ENCODE data around the gene FETUB. TPM values are rescaled to one million over a fixed set of nuclear protein-coding genes. Genes with fewer than 3 reads are reported as not detected.

Gene FETUB
- total RNA-seq: not detected in 2 replicates

GRCh38 chr3:186639778-186640472 is at the start of gene FETUB:
TSS of gene FETUB (plus strand) at chr3:186640399. CDS start at chr3:186640461, 62 bp downstream.
- intact Hi-C loops (cut with micrococcal nuclease): no loop called here

- intact Hi-C loops (cut with micrococcal nuclease): loop anchor here (1.0 kb wide), 1 partner anchor 231 kb away; no protein-coding TSS in a partner anchor
These were observed 49.5 kb upstream of the FETUB start for GRCh38 chr3:186590580-186591295.

- intact Hi-C loops (cut with micrococcal nuclease): no loop called here
These were observed 47.5 kb upstream of the FETUB start for GRCh38 chr3:186592682-186593081.

- intact Hi-C loops (cut with micrococcal nuclease): no loop called here
These were observed 46.3 kb upstream of the FETUB start for GRCh38 chr3:186593862-186594261.

GRCh38 chr3:186594591-186595113 is 45.5 kb upstream of the FETUB start:
- intact Hi-C loops (cut with micrococcal nuclease): no loop called here

- intact Hi-C loops (cut with micrococcal nuclease): no loop called here
These were observed 43.5 kb upstream of the FETUB start for GRCh38 chr3:186596568-186597287.

GRCh38 chr3:186598108-186598784 is 42.0 kb upstream of the FETUB start:
- intact Hi-C loops (cut with micrococcal nuclease): no loop called here

GRCh38 chr3:186598794-186599141 is 41.4 kb upstream of the FETUB start:
- intact Hi-C loops (cut with micrococcal nuclease): no loop called here

GRCh38 chr3:186599142-186599784 is 40.9 kb upstream of the FETUB start:
- intact Hi-C loops (cut with micrococcal nuclease): no loop called here

GRCh38 chr3:186599785-186600166 is 40.4 kb upstream of the FETUB start:
- intact Hi-C loops (cut with micrococcal nuclease): no loop called here

- intact Hi-C loops (cut with micrococcal nuclease): no loop called here
These were observed 39.3 kb upstream of the FETUB start for GRCh38 chr3:186600896-186601295.

GRCh38 chr3:186603159-186603558 is 37.0 kb upstream of the FETUB start:
- intact Hi-C loops (cut with micrococcal nuclease): no loop called here

GRCh38 chr3:186605078-186605477 is 35.1 kb upstream of the FETUB start:
- intact Hi-C loops (cut with micrococcal nuclease): no loop called here

- intact Hi-C loops (cut with micrococcal nuclease): no loop called here
These were observed 34.3 kb upstream of the FETUB start for GRCh38 chr3:186605561-186606545.

GRCh38 chr3:186608624-186609215 is 31.5 kb upstream of the FETUB start:
- intact Hi-C loops (cut with micrococcal nuclease): no loop called here

GRCh38 chr3:186609247-186609868 is 30.8 kb upstream of the FETUB start:
- intact Hi-C loops (cut with micrococcal nuclease): no loop called here

GRCh38 chr3:186612065-186612464 is 28.1 kb upstream of the FETUB start:
- intact Hi-C loops (cut with micrococcal nuclease): no loop called here

GRCh38 chr3:186612721-186613636 is 27.2 kb upstream of the FETUB start, which contains the start of gene AHSG:
TSS of gene AHSG (plus strand) at chr3:186613060. CDS start at chr3:186613142, 82 bp downstream.
- intact Hi-C loops (cut with micrococcal nuclease): no loop called here
